ENCODE data around the gene KRT16. TPM values are rescaled to one million over a fixed set of nuclear protein-coding genes. Genes with fewer than 3 reads are reported as not detected.

KRT16 gene
- total RNA-seq, 1 experiment from 2014 or later = not detected

GRCh38 chr17:41600318-41600717, 12.2 kb downstream of the KRT16 start:
- H2BK12ac ChIP-seq (ENCODE audit: insufficient read length, low read depth, low read length) = no peak overlapping the region
- H3K4me2 ChIP-seq (ENCODE audit: insufficient read depth, insufficient read length, low read length) = no peak overlapping the region
- no peak overlapping the region for H4K5ac ChIP-seq (ENCODE audit: insufficient read length, low read depth, low read length)
- Mint-ChIP-seq H3K27ac (no peak overlapping the region), H3K4me3 (no peak overlapping the region), H3K4me1 (peaks cover 0 to 9% of the 10 kb centered on the region in 2 experiments; a peak in 1 of 4 replicates), H3K36me3 (ENCODE audit: insufficient read depth in 1 of 3, low read depth in 3 of 3) (no peaks in the 10 kb centered on the region), H3K9me3 (0 out of 5 replicates have a peak, but pooled peaks cover 0 to 3% of the 10 kb centered on the region in 2 experiments), H3K27me3 (ENCODE audit: low read depth) (peaks cover 12% of the 10 kb centered on the region)
- no peak overlapping the region for H2BK15ac ChIP-seq (ENCODE audit: low read depth, low read length)
- no peak overlapping the region for H4K91ac ChIP-seq (ENCODE audit: insufficient read length, low read depth, low read length)
- no peak overlapping the region for H3T11ph ChIP-seq (ENCODE audit: low read length)
- no peaks in the 10 kb centered on the region for H3K9me3 ChIP-seq (ENCODE audit: control insufficient read depth, low read depth, low read length)
- no peak overlapping the region for H4K8ac ChIP-seq (replicated peaks; ENCODE audit: insufficient read length, low read depth, low read length)
- H3K9ac ChIP-seq (ENCODE audit: extremely low read depth, insufficient read length, low read length) = no peak overlapping the region
- no CpG with 5 or more reads among the region's 4 CpGs for WGBS (ENCODE audit: extremely low coverage, insufficient read length, low lambda C conversion rate)
- no peaks in the 10 kb centered on the region for H3K27me3 ChIP-seq (ENCODE audit: insufficient read depth, low read length)
- H3K14ac ChIP-seq (ENCODE audit: insufficient read depth, low read length) = no peak overlapping the region
- H2BK120ac ChIP-seq (ENCODE audit: low read depth, low read length, poor library complexity, severe bottlenecking) = no peak overlapping the region
- H2AK5ac ChIP-seq (ENCODE audit: insufficient read length, low read length) = no peak overlapping the region
- no peaks in the 10 kb centered on the region for H3K79me1 ChIP-seq (ENCODE audit: insufficient read depth, low read depth, low read length, poor library complexity, severe bottlenecking)
- H3K56ac ChIP-seq (ENCODE audit: insufficient read length, low read depth, low read length) = no peak overlapping the region
- H3K27ac ChIP-seq (ENCODE audit: insufficient read length, low read depth, low read length) = no peak overlapping the region
- no peak overlapping the region for H3K4ac ChIP-seq (ENCODE audit: low read depth, low read length)
- no peak for TF ChIP-seq CTCF (conservative IDR thresholded peaks at IDR 0.05)
- no peak overlapping the region for H2BK5ac ChIP-seq (ENCODE audit: insufficient read length, low read length)
- H3K23me2 ChIP-seq (ENCODE audit: insufficient read length, low read depth, low read length, poor library complexity, severe bottlenecking) = no peaks in the 10 kb centered on the region
- no peaks in the 10 kb centered on the region for H3K79me2 ChIP-seq (ENCODE audit: insufficient read depth, low read length)
- no peak overlapping the region for H3K18ac ChIP-seq (ENCODE audit: insufficient read length, low read depth, low read length)
- no peaks in the 10 kb centered on the region for H4K20me1 ChIP-seq (ENCODE audit: control insufficient read depth, insufficient read depth, insufficient read length)
- H2AFZ ChIP-seq (ENCODE audit: low read length) = no peak overlapping the region
- DNase-seq = no peak
- H3K4me1 ChIP-seq (ENCODE audit: insufficient read depth, low read length) = no peaks in the 10 kb centered on the region
- H3K23ac ChIP-seq (ENCODE audit: insufficient read length, low read depth, low read length) = no peak overlapping the region
- H2BK20ac ChIP-seq (ENCODE audit: low read depth, low read length, poor library complexity, severe bottlenecking) = no peak overlapping the region
